Heart right ventricle (tissue), 16 donors: ENCODE measurements around the gene LOXL4. TPM values are rescaled to one million over a fixed set of nuclear protein-coding genes. Genes with fewer than 3 reads are reported as not detected.

Source experiments
- ATAC-seq, 8 donors: fragments of 200-7000 bp; cut with Tn5 transposase; one replicate each; pipeline ENCODE4 v1.9.1; 2020; ENCODE audit warnings: mild to moderate bottlenecking in 8 of 8, moderate library complexity in 8 of 8, moderate number of reproducible peaks in 1 of 8
- DNase-seq, 2 donors: peaks; one replicate each; pipeline ENCODE4 v3.0.0-alpha.2; 2020
- H3K27ac ChIP-seq, 10 donors: fragments of 200-600 bp; sonication (generic) in 2 of 10; one replicate each; pipeline versions ENCODE4 v1.5.0 to v1.8.0; 2020 to 2022; ENCODE audit warnings: mild to moderate bottlenecking in 3 of 10
- H3K27me3 ChIP-seq, 7 donors: fragments of 200-600 bp; one replicate each; pipeline ENCODE4 v1.8.0; 2021 to 2022; ENCODE audit warnings: mild to moderate bottlenecking in 2 of 7
- H3K36me3 ChIP-seq, 9 donors: fragments of 200-600 bp; sonication (generic) in 1 of 9; one replicate each; pipeline versions ENCODE4 v1.5.0 to v1.8.0; 2020 to 2022; ENCODE audit warnings: mild to moderate bottlenecking in 2 of 9
- H3K4me1 ChIP-seq, 9 donors: fragments of 200-600 bp; sonication (generic) in 1 of 9; one replicate each; pipeline versions ENCODE4 v1.5.0 to v1.8.0; 2020 to 2022; ENCODE audit warnings: mild to moderate bottlenecking in 4 of 9
- H3K4me3 ChIP-seq, 10 donors: fragments of 200-600 bp; sonication (generic) in 2 of 10; one replicate each; pipeline versions ENCODE4 v1.5.0 to v1.8.0; 2020 to 2022; ENCODE audit warnings: mild to moderate bottlenecking in 7 of 10, moderate library complexity in 2 of 10
- H3K9me3 ChIP-seq, 11 donors: fragments of 200-600 bp in 10 of 11; sonication (generic) in 2 of 11; one replicate each; pipeline versions ENCODE4 v1.5.0 to v1.8.0; 2013 to 2022; ENCODE audit warnings: mild to moderate bottlenecking in 2 of 11, control low read depth in 1 of 11, moderate library complexity in 1 of 11
- CTCF ChIP-seq, 9 donors: fragments of 200-600 bp; sonication (generic) in 2 of 9; IDR thresholded peaks; one replicate each; pipeline versions ENCODE4 v1.5.0 to v1.8.0; 2021 to 2022; ENCODE audit warnings: antibody characterized with exemption in 9 of 9, mild to moderate bottlenecking in 5 of 9, moderate library complexity in 1 of 9
- WGBS, 2 donors: extraction: QIAGEN DNeasy Blood & Tissue Kit; methylation state at CpG; one replicate each; pipeline ENCODE4 v1.1.7; 2013; ENCODE audit warnings: inconsistent platforms in 1 of 2; 5-methylcytosine and 5-hydroxymethylcytosine counted together
- intact Hi-C, 10 donors: fragments of 100-400 bp; cut with DNase I; formaldehyde crosslinking; loops; one replicate each; pipeline versions ENCODE4 v1.11.1 to v1.14.2; 2022
- polyA plus RNA-seq, 2 donors: library from polyadenylated mRNA; stranded (reverse); fragments of 200-250 nt; gene quantifications; one replicate each; pipeline ENCODE4 v1.2.3, GENCODE V29; 2013
- total RNA-seq, 10 donors: library from RNA; stranded (reverse); fragmentation: NEBNext Ultra II Directional in 3 of 10; extraction: Animal tissue kit (Norgen Biotek cat#: 25700) in 3 of 10; gene quantifications; one replicate each; pipeline versions ENCODE4 v1.2.1 to v1.2.4, GENCODE V29; 2021 to 2023
- donor health status: Arrhythmogenic right ventricular cardiomyopathy.
- donor health status: ischemic (EF 13 %, LVEDD 7.1; RV severe dilation, severe dysfunction).
- donor health status: healthy with polysubstance abuse.
- donor health status: DM: no; HTN: yes; CAD: no.
- donor health status: DM: no; HTN: no; CAD: no.
- donor health status: ischemic (EF 25% LVEDD 6.9; RV normal size, moderate dysfunction).
- donor health status: ischemic (EF 25% LVEDD 5.7; RV mildly dilated, moderate dysfunction).
- donor health status: healthy.
- donor health status: DM: yes; HTN: yes; CAD: no.
- donor health status: Ischemic cardiomyopathy.
- donor health status: ischemic (EF 35%, LVEDD 5.7; RV mildly dilated, moderate dysfunction).
- donor health status: nonischemic (EF 11% LVEDD 7.7; RV severe dilation, severe dysfunction).
- donor health status: DM: yes; HTN: yes; CAD: no.
- donor health status: PGD.
- donor health status: ischemic (EF 29% LVEDD 5.4; RV normal size, mild dysfunction).
- donor health status: nonischemic (EF 23%, LVEDD 6.1; RV moderate dilation, normal function).

Gene LOXL4
- total and polyA plus RNA-seq, 12 donors = 0.72 to 13.5 (median 1.9) TPM

DNA sequence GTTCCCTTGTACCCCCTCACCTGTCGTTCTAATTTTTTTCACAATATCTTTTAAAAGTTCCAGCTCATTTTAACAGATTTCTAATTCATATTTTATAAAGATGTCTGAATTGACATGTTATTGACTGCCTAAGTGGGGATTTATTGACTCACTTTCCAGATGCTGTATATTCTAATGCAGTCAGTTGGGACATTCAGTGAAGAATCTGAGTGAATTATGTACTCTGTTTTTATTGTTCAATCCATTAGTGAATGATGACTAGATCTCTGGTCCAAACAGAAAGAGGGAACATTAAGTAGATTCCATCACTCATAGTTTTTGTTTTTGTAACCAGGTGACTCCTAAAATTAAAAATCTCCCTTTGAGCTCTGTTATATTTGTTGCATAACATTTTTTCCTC is 54.3 kb downstream of the LOXL4 start:
- H3K27ac ChIP-seq = no peak overlapping the region

DNA sequence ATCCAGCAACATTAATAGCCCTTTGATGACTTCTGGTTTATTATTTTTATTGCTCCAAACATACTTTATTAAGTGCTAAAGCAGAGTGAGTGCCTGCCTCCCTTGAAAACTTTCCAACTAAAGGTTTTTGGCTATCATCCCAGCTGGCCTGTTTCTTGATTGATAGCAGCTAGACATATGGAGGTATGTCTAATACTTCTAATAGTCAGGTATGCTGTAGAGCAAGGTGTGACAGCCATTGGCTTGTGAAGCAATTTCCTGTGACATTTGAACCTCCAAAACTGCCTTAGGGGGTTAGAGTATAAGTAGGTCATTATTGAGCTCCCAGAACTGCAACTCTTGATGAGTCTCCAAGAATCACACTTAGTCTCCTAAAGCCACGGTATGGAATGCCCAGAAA is 55.8 kb downstream of the LOXL4 start:
- ATAC-seq (no peak), DNase-seq (no peak)
- Histone ChIP-seq H3K27me3 (no peaks in the 10 kb centered on the region), H3K36me3 (peaks cover 0 to 43% (median 14%) of the 10 kb centered on the region in 9 donors), H3K4me1 (peaks cover 0 to 19% (median 6%) of the 10 kb centered on the region in 9 donors), H3K9me3 (peaks cover 0 to 9% (median 4%) of the 10 kb centered on the region in 11 donors), H3K4me3 (no peak overlapping the region), H3K27ac (no peak overlapping the region)
- WGBS, 2 donors = 44 to 50% methylated on average over 1 of the region's 1 CpG
- intact Hi-C loops = no loop called here
- no peak for TF ChIP-seq CTCF (IDR thresholded peaks at IDR 0.05)

More for the DNA sequence above, 54.3 kb downstream of the LOXL4 start:
- TF ChIP-seq CTCF (IDR thresholded peaks at IDR 0.05) = no peak
- WGBS, 2 donors = 94 to 100% methylated on average over 1 of the region's 1 CpG
- H3K4me3 ChIP-seq = no peak overlapping the region
- intact Hi-C loops = no loop called here
- no peaks in the 10 kb centered on the region for H3K27me3 ChIP-seq
- H3K9me3 ChIP-seq = peaks cover 0 to 22% (median 10%) of the 10 kb centered on the region in 11 donors
- H3K36me3 ChIP-seq = peaks cover 0 to 30% (median 9%) of the 10 kb centered on the region in 9 donors
- peaks cover 0 to 19% (median 6%) of the 10 kb centered on the region in 9 donors for H3K4me1 ChIP-seq
- ATAC-seq (no peak), DNase-seq (no peak)

- Histone ChIP-seq H3K27me3 (no peaks in the 10 kb centered on the region), H3K4me3 (no peak overlapping the region), H3K4me1 (peaks cover 0 to 14% (median 6%) of the 10 kb centered on the region in 9 donors), H3K27ac (no peak overlapping the region), H3K9me3 (no peaks in the 10 kb centered on the region), H3K36me3 (peaks cover 0 to 43% (median 14%) of the 10 kb centered on the region in 9 donors)
- intact Hi-C loops = no loop called here
- no peak for TF ChIP-seq CTCF (IDR thresholded peaks at IDR 0.05)
- 95 to 96% methylated on average over 4 of the region's 4 CpGs for WGBS, 2 donors
- DNase-seq (no peak), ATAC-seq (no peak)
Observed at GRCh38 chr10:98209441-98209840, 58.6 kb downstream of the LOXL4 start.

DNA sequence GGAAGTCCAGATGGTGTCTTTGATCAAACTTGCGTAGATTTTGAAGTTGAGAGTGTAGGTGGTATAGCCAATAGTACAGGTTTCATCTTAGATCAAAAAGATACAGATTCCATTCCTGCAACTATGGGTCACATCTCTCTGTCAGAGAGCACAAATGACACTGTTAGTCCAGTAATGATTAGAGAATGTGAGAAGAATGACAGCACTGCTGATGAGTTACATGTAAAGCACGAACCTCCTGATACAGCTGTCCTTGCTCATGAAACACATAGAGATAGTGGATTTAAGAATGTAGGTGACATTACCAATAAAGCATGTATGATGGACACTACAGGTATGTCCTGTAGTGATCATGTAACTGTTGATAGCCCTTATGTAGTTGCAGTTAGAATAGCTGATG is 59.1 kb downstream of the LOXL4 start:
- intact Hi-C loops = no loop called here
- no peak for ATAC-seq
- no peak overlapping the region for H3K27ac ChIP-seq
- no peak for TF ChIP-seq CTCF (IDR thresholded peaks at IDR 0.05)
- no peak for DNase-seq
- WGBS, 2 donors = 80 to 94% methylated on average over 2 of the region's 2 CpGs
- no peak overlapping the region for H3K4me3 ChIP-seq
- H3K27me3 ChIP-seq = no peaks in the 10 kb centered on the region
- peaks cover 0 to 43% (median 14%) of the 10 kb centered on the region in 9 donors for H3K36me3 ChIP-seq
- peaks cover 0 to 14% (median 6%) of the 10 kb centered on the region in 9 donors for H3K4me1 ChIP-seq
- no peaks in the 10 kb centered on the region for H3K9me3 ChIP-seq
